GM23338 (cell line): Measurements from ENCODE around the gene RBM17. TPM values are rescaled to one million over a fixed set of nuclear protein-coding genes. Genes with fewer than 3 reads are reported as not detected.

Experiments
- ATAC-seq: fragments of 200-7000 bp; cut with Tn5 transposase; 3 replicates; pipeline ENCODE4 v1.9.1; 2020
- DNase-seq: peaks from one replicate; pipeline ENCODE4 v3.0.0-alpha.2; 2015; ENCODE audit warnings: low spot score
- H2AFZ ChIP-seq: fragments of 200-600 bp; sonication (generic); 2 replicates; pipeline ENCODE4 v1.8.0; 2016; ENCODE audit warnings: antibody characterized with exemption, mild to moderate bottlenecking, moderate library complexity
- H3F3A ChIP-seq: fragments of 200-600 bp; sonication (generic); replicated peaks from 2 replicates; pipeline ENCODE4 v1.8.0; 2017; ENCODE audit warnings: antibody characterized with exemption, mixed run types, low read depth
- H3K27ac ChIP-seq: fragments of 200-600 bp; sonication (generic); 2 replicates; pipeline ENCODE4 v1.6.1; 2016; ENCODE audit warnings: low read depth
- H3K27me3 ChIP-seq: fragments of 200-600 bp; sonication (generic); 2 replicates; pipeline ENCODE4 v1.8.0; 2016; ENCODE audit warnings: mild to moderate bottlenecking, mixed run types, moderate library complexity; ENCODE audit not compliant: insufficient read depth
- H3K36me3 ChIP-seq: fragments of 200-600 bp; sonication (generic); 2 replicates; pipeline ENCODE4 v1.8.0; 2016; ENCODE audit warnings: mild to moderate bottlenecking; ENCODE audit not compliant: insufficient read depth
- H3K4me1 ChIP-seq: fragments of 200-600 bp; sonication (generic); 2 replicates; pipeline ENCODE4 v1.8.0; 2016; ENCODE audit warnings: mild to moderate bottlenecking, moderate library complexity; ENCODE audit not compliant: insufficient read depth
- H3K4me2 ChIP-seq: fragments of 200-600 bp; sonication (generic); 2 replicates; pipeline ENCODE4 v1.7.1; 2017; ENCODE audit warnings: mixed run types
- H3K4me3 ChIP-seq: fragments of 200-600 bp; sonication (generic); 2 replicates; pipeline ENCODE4 v1.6.1; 2016; ENCODE audit warnings: mixed run types
- H3K79me2 ChIP-seq: fragments of 200-600 bp; sonication (generic); replicated peaks from 2 replicates; pipeline ENCODE4 v1.8.0; 2017; ENCODE audit warnings: mild to moderate bottlenecking; ENCODE audit not compliant: insufficient read depth
- H3K9me2 ChIP-seq: fragments of 200-600 bp; sonication (generic); 2 replicates; pipeline ENCODE4 v1.8.0; 2017; ENCODE audit not compliant: insufficient read depth
- H4K20me1 ChIP-seq: fragments of 200-600 bp; sonication (generic); replicated peaks from 2 replicates; pipeline ENCODE4 v1.8.0; 2017; ENCODE audit warnings: mild to moderate bottlenecking; ENCODE audit not compliant: insufficient read depth
- H3K27ac Mint-ChIP-seq: 2 replicates; pipeline ENCODE4 v1.8.0; 2020; ENCODE audit warnings: inconsistent platforms, mild to moderate bottlenecking, moderate library complexity, mixed read lengths
- H3K27me3 Mint-ChIP-seq: 3 replicates; pipeline ENCODE4 v1.8.0; 2022; ENCODE audit warnings: low read depth, mild to moderate bottlenecking, moderate library complexity, mixed read lengths, inconsistent platforms; ENCODE audit not compliant: insufficient read depth, poor library complexity
- H3K36me3 Mint-ChIP-seq: 3 replicates; pipeline ENCODE4 v1.8.0; 2021; ENCODE audit warnings: low read depth, mild to moderate bottlenecking, inconsistent platforms, moderate library complexity, mixed read lengths
- H3K4me1 Mint-ChIP-seq: 3 replicates; pipeline ENCODE4 v1.8.0; 2020; ENCODE audit warnings: mild to moderate bottlenecking, inconsistent platforms, mixed read lengths
- H3K4me3 Mint-ChIP-seq: 3 replicates; pipeline ENCODE4 v1.8.0; 2021; ENCODE audit warnings: moderate library complexity, mild to moderate bottlenecking, inconsistent platforms, mixed read lengths
- H3K9me3 Mint-ChIP-seq: 3 replicates; pipeline ENCODE4 v1.8.0; 2020; ENCODE audit warnings: moderate library complexity, mild to moderate bottlenecking, inconsistent platforms, mixed read lengths
- JUNB ChIP-seq: IDR thresholded peaks from one replicate; pipeline ENCODE4 v1.6.1; 2016; ENCODE audit warnings: antibody characterized with exemption; ENCODE audit not compliant: unreplicated experiment
- POLR2AphosphoS5 ChIP-seq: IDR thresholded peaks from 2 replicates; pipeline ENCODE4 v1.6.1; 2016; ENCODE audit warnings: antibody characterized with exemption, low read depth
- REST ChIP-seq: IDR thresholded peaks from one replicate; pipeline ENCODE4 v1.6.1; 2018; ENCODE audit warnings: antibody characterized with exemption; ENCODE audit not compliant: unreplicated experiment
- ZNF114 ChIP-seq: fragments of 250-450 bp; sonication (Bioruptor Pico); IDR thresholded peaks from 2 replicates; pipeline ENCODE4 v1.5.0; 2020; ENCODE audit warnings: mild to moderate bottlenecking, moderate library complexity
- ZNF331 ChIP-seq: fragments of 250-450 bp; sonication (Bioruptor Pico); IDR thresholded peaks from 2 replicates; pipeline ENCODE4 v1.5.0; 2020; ENCODE audit warnings: low read depth, mild to moderate bottlenecking, moderate library complexity
- ZNF462 ChIP-seq: fragments of 250-450 bp; sonication (Bioruptor Pico); IDR thresholded peaks from 2 replicates; pipeline ENCODE4 v1.5.0; 2020; ENCODE audit warnings: mild to moderate bottlenecking, moderate library complexity
- polyA plus RNA-seq: library from polyadenylated mRNA; unstranded; fragments of >200 nt; fragmentation: Nextera tagmentation; extraction: Ambion mirVana; gene quantifications from 2 replicates; pipeline ENCODE4 v1.2.1, GENCODE V29; 2016
- total RNA-seq: library from RNA; depleted of rRNA; stranded (reverse); fragments of >200 nt; shearing (Covaris generic); gene quantifications from 2 replicates; pipeline ENCODE4 v1.2.3, GENCODE V29; 2014

RBM17 gene
- total and polyA plus RNA-seq, 2 experiments from 2014 or later, result 54.7 to 281 TPM

- H3K27ac ChIP-seq, result no peak overlapping the region
- H3K27ac Mint-ChIP-seq, result no peak overlapping the region
- H3K27me3 Mint-ChIP-seq, result peaks cover 28% of the 10 kb centered on the region
- peaks cover 10% of the 10 kb centered on the region; the same call in 1 of the 2 replicates for H3K4me1 ChIP-seq
- H3K4me3 ChIP-seq, result no peak overlapping the region
- H3K79me2 ChIP-seq, result no peaks in the 10 kb centered on the region
- no peaks in the 10 kb centered on the region for H4K20me1 ChIP-seq
- no peaks in the 10 kb centered on the region for H3K9me2 ChIP-seq
- H3K36me3 ChIP-seq, result no peaks in the 10 kb centered on the region
- no peaks in the 10 kb centered on the region for H3F3A ChIP-seq
- no peak overlapping the region; the same call in 2 of the 3 replicates for H3K4me3 Mint-ChIP-seq
- H3K4me2 ChIP-seq, result no peak overlapping the region
- peaks cover 6% of the 10 kb centered on the region; the same call in 2 of the 3 replicates for H3K9me3 Mint-ChIP-seq
- DNase-seq (no peak), ATAC-seq (no peak)
- H3K27me3 ChIP-seq, result peaks cover 16% of the 10 kb centered on the region; the same call in 1 of the 2 replicates
- H2AFZ ChIP-seq, result no peak overlapping the region
- peaks cover 18% of the 10 kb centered on the region for H3K4me1 Mint-ChIP-seq
- H3K36me3 Mint-ChIP-seq, result no peaks in the 10 kb centered on the region; the same call in 2 of the 3 replicates
- TF ChIP-seq JUNB (no peak), POLR2AphosphoS5 (no peak), ZNF331 (CRISPR knock-in tag) (no peak), ZNF462 (no peak), REST (no peak), ZNF114 (CRISPR knock-in tag) (no peak)
These were observed 50.6 kb downstream of the RBM17 start for GRCh38 chr10:6139470-6139869.
